Measurements from ENCODE around the gene CNTN4.

- TF ChIP-seq POLR2AphosphoS5 (IDR thresholded peaks at IDR 0.05) = no peak
- TF ChIP-seq CTCF (IDR thresholded peaks at IDR 0.05) = peak in 3 of 6 experiments; percentile 12 to 33 (median 26)
- no peak for TF ChIP-seq EP300 (IDR thresholded peaks at IDR 0.05)
These were observed 823.2 kb downstream of the CNTN4 start for GRCh38 chr3:2921903-2922302.

Measured in upper lobe of left lung (tissue), 4 donors.